Neural cell (in vitro differentiated cells): Measurements from ENCODE around the gene SATL1.

Experiments
- CTCF ChIP-seq: fragments of 450-650 bp; IDR thresholded peaks from 2 replicates; pipeline ENCODE4 v1.5.1; 2014; ENCODE audit warnings: antibody characterized with exemption, mild to moderate bottlenecking, moderate library complexity; ENCODE audit not compliant: poor library complexity, severe bottlenecking
- EP300 ChIP-seq: fragments of 450-650 bp; conservative IDR thresholded peaks from 2 replicates; pipeline ENCODE4 v1.6.1; 2014; ENCODE audit warnings: antibody characterized with exemption, mild to moderate bottlenecking, moderate library complexity; ENCODE audit not compliant: poor library complexity, severe bottlenecking
- EZH2 ChIP-seq: fragments of 200-600, 300-800 bp; shearing (Covaris generic), sonication (generic); IDR thresholded peaks from 2 replicates; pipeline ENCODE4 v1.6.1; 2014; ENCODE audit warnings: antibody characterized with exemption, low read length, borderline replicate concordance, mild to moderate bottlenecking; ENCODE audit not compliant: insufficient read depth, poor library complexity, severe bottlenecking
- POLR2AphosphoS5 ChIP-seq: IDR thresholded peaks from 2 replicates; pipeline ENCODE4 v1.6.1; 2012
- RAD21 ChIP-seq: fragments of 450-650 bp; conservative IDR thresholded peaks from 2 replicates; pipeline ENCODE4 v1.6.1; 2014; ENCODE audit warnings: antibody characterized with exemption, mild to moderate bottlenecking, moderate library complexity
- REST ChIP-seq: IDR thresholded peaks from 2 replicates; pipeline ENCODE4 v1.6.1; 2012; ENCODE audit warnings: borderline replicate concordance
- TAF1 ChIP-seq: IDR thresholded peaks from 2 replicates; pipeline ENCODE4 v1.6.1; 2012; ENCODE audit warnings: low read depth

GRCh38 chrX:85243761-85244449 is at the start of gene SATL1, which contains the start of gene ZNF711:
- no peak for TF ChIP-seq EZH2
- no peak for TF ChIP-seq CTCF
- TF ChIP-seq EP300 = no peak
- TF ChIP-seq POLR2AphosphoS5 = peak; percentile 83
- no peak for TF ChIP-seq REST
- TF ChIP-seq RAD21 = no peak
- TF ChIP-seq TAF1 = peak; percentile 25
